Measurements from ENCODE around the gene KRT80.

The KRT80 gene

GRCh38 chr12:52126605-52127578, 64.9 kb downstream of the KRT80 start:
- no peak for FAIRE-seq

GRCh38 chr12:52126050-52126604, 65.7 kb downstream of the KRT80 start:
- FAIRE-seq, result no peak

- FAIRE-seq, result no peak
These were observed 66.3 kb downstream of the KRT80 start for GRCh38 chr12:52125476-52125900.

GRCh38 chr12:52123487-52124186, 68.2 kb downstream of the KRT80 start:
- no peak for FAIRE-seq

- FAIRE-seq, result no peak
These were observed 68.9 kb downstream of the KRT80 start for GRCh38 chr12:52122904-52123303.

GRCh38 chr12:52122540-52122871, 69.3 kb downstream of the KRT80 start:
- no peak for FAIRE-seq

GRCh38 chr12:52121824-52122539, 69.8 kb downstream of the KRT80 start:
- FAIRE-seq, result no peak

- FAIRE-seq, result no peak
These were observed 70.6 kb downstream of the KRT80 start for GRCh38 chr12:52120951-52121823.

GRCh38 chr12:52119398-52120254, 72.2 kb downstream of the KRT80 start:
- FAIRE-seq, result no peak

Data from islet of Langerhans (tissue), 1 donor.